HG03432 (cell line): Measurements from ENCODE around the gene RPTOR.

Source experiments
- ATAC-seq: cut with Tn5 transposase; IDR thresholded peaks from one replicate; pipeline ENCODE4 v1.9.1; 2021; ENCODE audit warnings: mild to moderate bottlenecking, moderate library complexity; ENCODE audit not compliant: unreplicated experiment

The RPTOR gene

DNA sequence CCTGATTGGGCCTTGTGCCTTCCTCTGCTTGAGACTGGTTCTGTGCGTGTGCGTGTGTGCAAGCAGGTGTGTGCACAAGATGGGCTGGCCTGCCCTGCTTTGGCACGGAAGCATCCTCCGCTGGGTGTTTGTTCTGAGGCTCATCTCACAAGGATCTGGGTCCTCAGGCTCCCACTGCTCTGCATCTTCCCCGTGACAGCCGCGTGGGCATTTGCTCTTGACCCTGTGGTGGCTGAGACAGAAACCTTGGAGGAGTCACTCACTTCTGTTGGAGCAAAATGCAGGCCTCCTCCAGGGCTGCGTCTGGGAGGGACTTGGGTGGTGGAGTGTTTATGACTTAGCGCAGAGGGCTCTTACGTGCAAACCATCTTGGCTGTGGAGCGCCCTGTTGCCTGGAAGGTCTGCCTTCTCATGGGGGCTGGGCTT is 119.2 kb downstream of the RPTOR start:
- ATAC-seq: no peak

DNA sequence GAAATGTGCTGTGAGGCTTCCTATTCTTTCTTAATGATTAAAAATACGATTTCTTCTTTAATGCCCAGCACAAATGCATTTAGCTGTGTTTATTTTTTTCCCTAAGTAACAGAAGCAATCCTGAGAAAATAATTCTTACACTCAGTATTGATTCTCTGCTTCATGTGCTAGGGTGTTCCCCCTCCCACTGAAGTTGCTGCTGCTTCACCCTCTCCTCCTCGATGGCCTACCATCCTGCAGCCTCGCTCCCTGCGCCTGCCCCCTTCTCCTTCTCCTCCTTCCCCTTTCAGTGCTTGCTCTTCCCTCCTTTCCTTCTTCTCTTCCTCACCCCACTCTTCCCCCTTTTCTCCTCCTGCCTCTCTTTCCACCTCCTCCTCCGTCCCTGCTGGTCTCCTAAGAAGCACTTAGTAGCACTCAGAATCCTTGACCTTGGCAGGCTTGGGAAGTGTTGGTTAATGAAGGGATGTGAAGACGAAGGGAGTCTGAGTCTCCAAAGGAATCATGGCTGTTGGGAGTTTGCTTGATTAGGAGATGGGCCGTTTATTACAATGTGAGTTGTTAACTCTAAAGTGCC is 119.7 kb downstream of the RPTOR start:
- ATAC-seq: no peak

DNA sequence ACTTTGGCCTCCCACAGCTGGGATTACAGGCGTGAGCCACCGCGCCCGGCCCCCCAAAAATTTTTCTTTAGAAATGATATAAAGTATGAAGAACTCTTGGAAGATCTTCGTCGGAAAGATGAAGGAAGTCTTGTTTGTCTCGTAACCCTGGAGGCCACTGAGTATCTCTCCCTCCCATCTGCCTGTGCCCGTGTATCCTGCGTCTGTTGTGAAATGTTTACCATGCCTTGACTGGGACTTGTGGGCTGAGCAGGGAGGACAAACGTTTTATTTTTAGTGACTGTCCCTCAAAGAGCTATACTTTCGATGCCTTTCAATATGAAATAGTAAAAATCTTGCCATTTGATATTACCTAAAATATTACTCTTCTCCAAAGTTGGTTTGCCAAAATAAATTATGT is 121.2 kb downstream of the RPTOR start:
- ATAC-seq: no peak

DNA sequence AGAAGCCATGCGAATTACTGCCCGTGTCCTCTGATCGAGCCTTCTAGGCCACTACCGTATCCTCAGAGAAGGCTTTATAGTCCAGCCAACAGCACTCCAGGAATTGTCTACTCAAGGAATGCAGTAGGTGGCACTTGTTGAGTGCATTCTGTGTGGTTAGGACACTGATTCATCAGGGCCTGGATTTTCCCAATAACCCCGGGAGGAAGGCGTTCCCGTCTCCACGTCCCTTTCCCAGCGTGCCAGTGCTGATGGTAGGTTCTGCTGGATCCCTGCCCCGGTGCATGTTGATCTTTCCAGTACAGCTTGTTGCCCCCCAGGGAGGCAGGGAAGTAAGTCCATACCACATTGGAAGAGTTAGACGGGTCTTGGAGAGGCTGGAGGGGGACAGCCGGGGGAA is 122.2 kb downstream of the RPTOR start:
- ATAC-seq: no peak

DNA sequence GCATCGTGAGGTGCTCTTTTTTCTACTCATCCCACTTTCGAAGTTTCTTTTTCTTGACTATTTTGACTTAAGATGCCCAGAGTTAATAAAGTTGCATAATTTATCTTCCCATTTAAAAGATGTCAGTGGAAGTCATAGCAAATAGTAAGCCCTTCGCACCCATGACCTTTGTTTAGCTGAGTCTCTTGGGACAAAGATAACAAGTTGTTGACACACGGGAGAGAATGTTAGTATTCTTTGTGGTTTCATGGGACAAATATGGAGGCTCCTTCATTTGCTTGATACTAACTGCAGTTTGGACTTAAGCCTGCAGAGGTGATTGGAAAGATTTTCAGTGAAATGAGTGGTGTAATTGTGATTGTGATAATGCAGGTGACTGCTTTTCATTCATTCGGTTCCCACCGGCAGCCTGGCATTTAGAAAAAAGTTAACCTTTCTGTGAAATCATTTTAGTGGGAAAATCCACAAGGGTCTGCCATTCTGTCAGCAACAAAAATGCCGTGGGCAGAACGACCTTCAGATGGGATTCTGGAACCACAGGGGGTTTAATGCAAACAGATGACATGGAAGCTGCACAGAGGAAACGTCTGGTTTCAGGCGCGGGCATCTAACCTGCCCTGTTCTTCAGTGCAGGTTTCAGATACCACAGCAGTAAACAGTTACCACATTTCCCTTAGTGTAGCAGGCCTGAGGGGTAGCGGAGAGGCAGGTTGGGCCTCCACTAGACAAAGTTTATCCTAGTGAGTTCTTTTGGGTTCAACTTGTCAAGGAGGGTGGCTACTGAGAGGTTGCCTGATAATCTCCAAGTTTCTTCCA is 123.0 kb downstream of the RPTOR start:
- ATAC-seq: no peak

DNA sequence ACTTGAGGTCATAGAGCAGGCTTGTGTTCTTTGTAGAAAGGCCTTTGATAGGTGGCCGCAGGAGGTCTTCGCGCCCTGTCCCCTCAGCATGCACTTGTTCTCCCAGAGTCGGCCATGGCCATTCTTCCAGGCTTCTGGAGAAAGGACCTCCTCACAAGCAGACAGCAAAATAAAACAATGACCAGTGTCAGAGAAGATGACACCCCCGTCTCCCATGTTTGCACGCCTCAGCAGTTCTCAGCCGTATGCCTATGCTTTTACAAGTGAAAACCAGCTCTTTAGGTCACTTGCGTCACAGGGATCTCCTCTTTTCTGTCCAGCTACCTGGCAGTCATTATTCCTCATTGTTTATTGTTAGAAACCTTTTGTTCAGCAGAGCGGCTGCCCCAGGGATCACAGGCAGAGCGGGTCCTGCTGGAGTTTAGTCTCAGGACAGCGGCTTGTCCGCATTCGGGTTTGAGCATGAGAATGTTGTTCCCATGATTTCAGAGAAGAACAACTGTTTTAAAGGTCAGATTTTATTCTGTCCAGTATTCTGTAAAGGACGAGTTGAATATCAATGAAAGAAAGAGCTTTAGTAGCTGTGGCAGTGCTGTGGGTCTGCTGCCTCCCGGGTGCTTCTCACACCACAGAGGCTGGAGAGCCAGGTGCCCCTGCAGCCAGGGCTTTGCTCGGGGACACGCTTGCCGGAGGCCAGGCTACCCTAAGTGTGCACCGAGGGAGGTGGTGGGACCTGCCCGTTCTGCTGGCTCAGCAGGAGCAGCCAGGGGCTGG is 123.9 kb downstream of the RPTOR start:
- no peak for ATAC-seq

DNA sequence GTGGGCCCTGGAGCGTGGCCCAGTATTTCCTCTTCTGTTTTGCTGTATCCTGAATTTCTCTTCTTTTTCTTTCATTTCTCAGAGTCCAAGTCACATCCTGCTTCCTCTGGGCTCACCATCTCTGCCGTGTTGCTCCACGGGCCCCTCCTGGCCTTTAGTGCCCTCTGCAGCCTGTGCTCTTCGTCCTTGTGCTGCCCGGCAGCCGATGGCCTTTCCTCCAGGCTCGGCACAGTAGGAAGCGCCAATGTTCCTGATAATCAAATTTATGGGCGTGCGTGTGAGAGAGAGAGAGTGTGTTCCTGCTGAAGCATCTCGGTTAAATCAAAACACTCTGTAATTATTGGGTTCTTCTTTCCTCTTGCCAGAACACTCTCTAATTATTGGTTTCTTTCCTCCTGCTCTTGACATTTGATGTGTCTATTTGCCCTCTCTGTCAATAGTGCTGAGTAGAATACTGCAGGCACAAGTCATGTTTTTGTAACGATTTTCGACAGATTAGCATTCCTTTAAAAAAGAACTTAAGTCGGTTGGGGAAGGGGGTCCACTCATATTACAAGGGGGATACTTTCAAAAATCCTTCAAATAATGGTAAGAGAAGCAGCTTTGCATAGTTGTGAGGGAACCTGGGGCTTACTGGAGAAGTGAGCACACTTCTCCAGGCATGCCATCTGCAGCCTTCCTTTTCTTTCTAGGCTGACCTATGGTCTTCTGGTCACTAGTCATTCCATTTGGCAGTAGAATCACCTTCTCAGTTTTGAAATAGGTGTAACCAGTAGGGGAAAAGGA is 126.6 kb downstream of the RPTOR start:
- ATAC-seq: no peak

DNA sequence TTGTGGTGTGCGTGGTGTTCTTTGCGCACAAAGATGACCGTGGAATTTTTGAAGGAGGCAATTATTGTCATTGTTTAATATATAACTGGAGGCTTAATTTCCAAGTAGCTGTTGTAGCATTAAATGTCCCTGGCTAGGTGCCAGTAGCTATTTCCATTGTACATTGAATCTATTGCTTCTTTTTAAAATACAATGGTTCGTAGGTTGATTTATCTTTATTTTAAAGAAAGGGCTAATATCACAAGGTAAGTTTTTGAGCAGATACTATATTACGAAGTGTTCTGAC is 127.1 kb downstream of the RPTOR start:
- no peak for ATAC-seq

DNA sequence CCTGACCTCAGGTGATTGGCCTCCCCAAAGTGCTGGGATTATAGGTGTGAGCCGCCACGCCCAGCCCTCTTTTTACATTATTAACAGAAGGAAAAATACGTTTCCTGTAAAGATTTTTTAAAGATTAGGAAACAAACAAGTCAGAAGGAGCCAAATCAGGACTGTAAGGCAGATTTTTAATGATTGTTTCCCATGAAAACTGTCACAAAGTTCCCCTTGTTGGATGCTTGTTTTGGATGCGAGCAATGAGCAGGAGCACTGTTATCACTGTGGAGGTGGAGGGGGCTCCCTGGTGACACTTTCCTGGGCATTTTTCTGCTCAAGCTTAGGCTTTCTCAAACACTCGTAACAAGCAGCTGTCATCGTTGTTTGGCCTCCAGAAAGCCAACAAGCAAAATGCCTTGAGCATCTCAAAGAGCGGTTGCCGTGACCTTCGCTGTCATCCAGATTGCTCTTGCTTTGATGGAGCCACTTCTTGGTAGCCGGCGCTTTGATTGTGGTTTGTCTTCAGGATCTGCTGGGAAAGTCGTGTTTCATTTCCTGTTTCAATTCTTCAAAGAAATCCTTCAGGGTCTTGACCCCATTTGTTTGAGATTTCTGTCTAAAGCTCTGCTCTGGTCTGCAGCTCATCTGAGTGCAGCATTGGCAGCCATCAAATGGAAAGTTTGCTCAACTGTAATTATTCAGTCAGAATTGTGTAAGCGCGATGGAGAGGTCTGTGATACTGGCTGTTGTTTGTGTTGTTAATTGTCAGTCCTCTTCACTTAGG is 128.7 kb downstream of the RPTOR start:
- no peak for ATAC-seq

DNA sequence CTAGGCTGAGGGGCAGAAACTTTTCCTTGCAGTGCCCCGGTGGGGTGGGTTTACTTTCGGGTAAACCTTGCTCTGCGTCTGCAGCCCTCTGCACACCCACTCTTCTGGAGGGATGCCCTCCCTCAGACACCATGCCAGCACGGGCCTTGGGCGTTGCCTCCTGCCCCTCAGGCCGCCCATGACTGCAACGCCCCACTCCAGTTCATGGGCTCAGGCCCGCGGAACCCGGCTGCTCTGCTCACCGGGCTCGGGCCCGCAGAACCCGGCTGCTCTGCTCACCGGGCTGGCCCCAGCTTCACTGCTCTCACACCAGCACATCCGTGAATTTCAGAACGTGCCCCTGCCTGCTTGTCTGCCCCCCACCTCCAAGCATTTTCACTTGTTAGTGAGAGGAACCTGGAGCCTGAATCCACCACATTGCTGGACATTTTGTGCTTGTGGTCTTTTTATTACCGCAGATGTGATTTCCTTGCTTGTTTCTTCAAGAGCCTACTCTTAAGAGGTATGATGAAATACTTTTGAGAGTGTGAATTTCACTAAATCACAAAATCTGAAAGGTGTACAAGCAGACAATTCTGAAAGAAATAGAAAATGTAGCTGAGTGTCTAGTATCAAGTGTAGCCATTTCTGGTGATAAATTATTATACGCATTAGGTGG is 130.9 kb downstream of the RPTOR start:
- no peak for ATAC-seq

DNA sequence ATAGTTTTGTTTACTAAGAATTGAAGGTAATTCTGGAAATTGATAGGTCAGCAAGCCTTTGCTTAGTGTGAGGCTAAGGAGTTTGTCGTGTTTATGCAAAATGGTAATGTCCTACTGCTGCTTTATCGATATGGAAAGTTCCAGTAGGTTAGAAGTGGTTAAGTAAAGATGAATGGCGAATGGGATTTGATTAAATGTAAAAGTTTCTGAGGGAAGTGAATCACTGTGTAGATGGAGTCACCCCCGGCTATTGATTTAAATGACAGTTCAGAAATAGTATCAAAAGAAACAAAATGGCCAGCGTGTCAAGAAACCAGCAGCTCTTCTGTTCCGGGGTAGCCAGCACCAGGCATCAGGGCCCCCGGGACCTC is 131.4 kb downstream of the RPTOR start:
- no peak for ATAC-seq

DNA sequence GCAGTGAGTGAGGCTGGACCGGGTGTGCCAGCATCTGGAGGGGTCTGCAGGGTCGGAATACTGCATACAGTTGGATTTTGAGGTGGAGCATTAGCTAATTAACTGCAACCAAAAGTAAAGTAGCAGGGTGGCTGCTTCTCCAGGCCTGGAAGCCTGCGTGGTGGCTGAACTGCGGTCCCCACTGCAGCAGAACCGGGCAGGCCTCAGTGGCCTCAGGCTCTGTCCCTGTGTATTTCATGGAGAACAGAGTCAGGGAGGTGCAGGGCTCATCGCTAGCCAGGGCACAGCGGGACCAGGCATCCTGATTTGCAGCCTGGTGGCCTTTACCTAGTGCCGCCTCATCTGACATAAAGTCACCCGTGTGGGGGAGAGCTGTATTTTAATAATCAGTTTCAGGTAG is 131.9 kb downstream of the RPTOR start:
- no peak for ATAC-seq

DNA sequence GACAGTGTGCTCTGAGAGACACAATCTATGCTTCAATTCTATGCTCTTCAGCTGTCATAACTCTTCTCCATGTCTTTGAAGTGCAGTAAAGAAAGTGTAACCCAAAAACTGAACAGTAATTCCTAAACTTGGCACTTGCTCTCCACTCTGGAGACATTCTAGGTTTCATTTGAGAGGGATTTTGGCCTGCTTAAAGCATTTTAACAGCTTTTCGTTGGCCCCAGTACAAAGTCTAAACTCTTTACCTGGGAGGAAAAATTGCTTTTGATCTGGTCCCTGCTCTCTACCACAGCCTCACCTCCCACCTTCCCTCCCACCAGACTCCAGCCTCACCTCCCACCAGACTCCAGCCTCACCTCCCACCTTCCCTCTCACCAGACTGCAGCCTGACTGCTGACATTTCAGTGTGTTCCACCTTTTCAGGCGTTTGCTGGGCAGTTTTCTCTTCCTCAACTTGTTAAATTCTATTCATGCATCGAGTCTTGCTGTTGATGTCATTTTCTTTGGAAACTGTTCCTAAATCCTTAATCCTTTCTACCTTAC is 132.6 kb downstream of the RPTOR start:
- ATAC-seq: no peak

DNA sequence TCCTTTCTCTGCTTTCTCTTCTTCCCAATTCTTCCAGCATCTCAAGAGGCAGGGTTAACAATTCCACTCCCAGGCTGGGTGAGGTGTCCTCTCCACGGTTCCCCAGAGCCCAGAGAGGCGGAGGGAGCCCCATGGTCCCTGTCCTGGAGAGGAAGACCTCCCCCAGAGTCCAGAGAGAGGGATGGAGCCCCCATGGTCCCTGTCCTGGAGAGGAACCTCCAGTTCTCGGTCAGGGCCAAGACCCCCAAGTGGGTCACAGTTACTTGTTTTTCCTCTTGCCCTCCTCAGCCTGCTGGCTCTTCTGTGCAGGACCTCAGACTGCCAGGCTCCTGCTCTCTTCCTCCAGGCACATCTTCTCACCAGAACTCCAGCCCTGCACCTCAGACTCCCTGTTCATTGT is 135.2 kb downstream of the RPTOR start:
- no peak for ATAC-seq

DNA sequence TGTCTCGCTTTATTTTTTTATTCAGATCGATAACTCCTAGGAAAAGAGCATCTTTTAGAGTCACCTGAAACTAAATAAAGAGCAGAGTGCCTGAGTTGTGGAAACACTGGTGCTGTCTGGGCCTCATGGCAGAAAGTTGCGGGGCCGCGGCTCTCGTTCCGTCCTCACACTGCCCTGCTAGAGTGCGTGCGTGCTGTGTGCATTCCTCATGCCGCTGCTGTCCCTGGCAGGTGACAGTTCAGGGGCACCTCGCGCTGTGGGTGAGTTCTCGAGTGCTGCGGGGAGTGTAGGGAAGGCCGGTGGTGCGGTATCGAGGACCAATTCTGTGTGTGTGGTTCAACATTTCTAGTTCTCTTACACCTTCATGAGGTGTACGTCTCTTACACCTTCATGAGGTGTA is 136.6 kb downstream of the RPTOR start:
- ATAC-seq: no peak

DNA sequence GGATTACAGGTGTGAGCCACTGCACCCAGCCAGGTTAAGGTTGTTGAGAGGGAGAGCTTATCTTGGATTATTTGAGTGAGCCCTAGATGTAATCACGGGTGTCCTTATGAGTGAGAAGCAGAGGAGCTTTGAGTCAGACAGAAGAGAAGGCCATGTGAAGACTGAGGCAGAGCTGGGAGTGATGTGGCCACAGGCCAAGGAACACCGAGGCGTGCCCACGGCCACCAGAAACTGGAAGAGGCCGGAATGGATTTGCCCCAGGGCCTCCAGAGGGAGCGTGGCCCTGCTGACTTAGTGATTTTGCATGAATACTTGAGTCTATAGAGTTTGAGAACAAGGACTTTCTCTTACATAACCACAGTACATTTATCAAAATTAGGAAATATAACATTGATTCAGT is 137.7 kb downstream of the RPTOR start:
- no peak for ATAC-seq

DNA sequence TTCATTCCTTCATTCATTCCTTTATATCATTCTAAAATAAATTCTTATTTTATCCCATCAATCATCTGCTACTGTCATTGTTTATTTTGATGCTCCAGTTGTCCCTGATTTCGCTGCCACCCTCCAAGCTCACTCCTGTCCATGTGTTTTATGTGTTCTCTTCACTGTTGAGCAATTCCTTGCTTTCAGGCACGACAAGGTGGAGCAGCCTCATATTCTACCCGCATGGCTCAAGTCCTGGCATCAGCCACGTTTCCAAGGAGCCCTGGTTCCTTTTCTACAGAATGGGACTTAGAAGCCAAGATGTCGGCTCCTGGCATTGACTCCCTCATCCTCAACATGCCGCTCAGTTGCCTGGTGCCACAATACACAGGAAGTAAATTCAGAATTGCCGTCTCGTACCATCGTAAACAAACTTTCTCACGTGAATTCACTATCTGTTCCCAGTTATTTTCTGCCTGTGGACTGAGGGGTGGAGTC is 139.0 kb downstream of the RPTOR start:
- no peak for ATAC-seq

DNA sequence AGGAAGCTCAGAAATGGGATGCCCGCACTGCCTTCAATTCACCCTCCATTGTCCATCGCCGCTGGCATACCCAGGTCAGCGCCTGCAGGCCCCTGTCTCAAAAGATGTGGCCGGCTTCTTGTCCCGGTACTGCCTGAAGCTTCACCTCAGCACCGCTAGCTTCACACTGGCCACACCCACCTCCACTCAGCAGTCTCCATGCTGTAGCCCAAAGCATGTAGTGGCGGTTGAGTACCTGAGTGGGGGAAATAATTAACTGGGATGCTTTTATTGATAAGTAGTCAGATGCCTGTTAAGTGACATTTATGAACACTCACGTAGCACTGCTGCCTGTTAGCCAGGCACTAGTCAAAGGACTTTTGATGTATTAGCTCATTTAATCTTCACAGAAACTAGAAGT is 143.2 kb downstream of the RPTOR start:
- ATAC-seq: no peak

DNA sequence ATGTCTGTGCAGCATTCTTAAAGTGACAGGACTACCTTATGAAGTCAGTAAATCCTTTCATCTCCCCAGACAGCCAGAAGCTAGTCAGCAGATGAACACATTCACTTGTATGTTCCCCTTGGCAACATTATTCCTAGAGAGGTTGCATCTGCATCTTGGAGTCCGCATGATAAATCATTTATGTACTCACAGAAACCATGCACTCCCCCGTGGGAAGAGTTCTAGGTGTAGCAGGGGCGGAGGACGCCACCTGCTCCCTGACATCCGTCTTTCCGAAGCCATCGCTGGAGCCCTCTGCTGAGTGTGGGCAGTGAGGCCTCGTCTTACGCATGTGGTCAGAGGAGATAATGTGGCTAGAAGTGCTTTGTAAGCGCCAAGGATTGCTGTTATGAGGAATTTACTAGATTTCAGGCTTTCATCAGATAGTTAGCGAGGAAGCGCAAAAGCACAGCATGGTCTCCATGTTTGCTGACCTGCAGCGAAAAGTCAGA is 144.5 kb downstream of the RPTOR start:
- ATAC-seq: no peak

DNA sequence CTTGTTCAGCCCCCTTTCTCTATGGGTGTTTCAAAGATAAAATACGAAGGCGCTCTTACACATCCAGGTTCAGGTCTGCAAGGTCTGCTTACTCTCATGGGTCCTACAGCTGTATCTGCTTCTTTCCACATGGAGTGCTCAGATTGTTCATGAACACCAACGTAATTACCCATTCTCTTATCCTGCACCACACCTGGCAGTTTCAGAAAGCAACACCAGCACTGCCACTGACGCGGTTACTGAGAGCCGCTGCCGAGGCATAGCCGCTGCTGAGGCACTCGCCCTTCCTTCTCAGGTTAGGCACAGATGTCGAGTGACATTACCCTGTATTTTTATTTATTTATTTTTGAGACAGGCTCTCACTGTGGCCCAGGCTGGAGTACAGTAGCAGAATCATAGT is 147.1 kb downstream of the RPTOR start:
- no peak for ATAC-seq
